PFSK-1 (cell line): ENCODE data around the gene IL6.

Source experiments
- POLR2AphosphoS5 ChIP-seq: IDR thresholded peaks from 2 replicates; pipeline ENCODE4 v1.6.1; 2012; ENCODE audit warnings: low read depth, mild to moderate bottlenecking, control low read depth, low read length, moderate library complexity
- REST ChIP-seq, 2 experiments: IDR thresholded peaks; 2 replicates each; pipeline versions ENCODE4 v1.6.1 to v1.8.0; 2011 to 2012; ENCODE audit warnings: low read depth in 2 of 2, low read length in 2 of 2, control low read depth in 1 of 2, inconsistent platforms in 1 of 2, mild to moderate bottlenecking in 1 of 2, moderate library complexity in 1 of 2; ENCODE audit not compliant: insufficient read depth in 1 of 2

DNA sequence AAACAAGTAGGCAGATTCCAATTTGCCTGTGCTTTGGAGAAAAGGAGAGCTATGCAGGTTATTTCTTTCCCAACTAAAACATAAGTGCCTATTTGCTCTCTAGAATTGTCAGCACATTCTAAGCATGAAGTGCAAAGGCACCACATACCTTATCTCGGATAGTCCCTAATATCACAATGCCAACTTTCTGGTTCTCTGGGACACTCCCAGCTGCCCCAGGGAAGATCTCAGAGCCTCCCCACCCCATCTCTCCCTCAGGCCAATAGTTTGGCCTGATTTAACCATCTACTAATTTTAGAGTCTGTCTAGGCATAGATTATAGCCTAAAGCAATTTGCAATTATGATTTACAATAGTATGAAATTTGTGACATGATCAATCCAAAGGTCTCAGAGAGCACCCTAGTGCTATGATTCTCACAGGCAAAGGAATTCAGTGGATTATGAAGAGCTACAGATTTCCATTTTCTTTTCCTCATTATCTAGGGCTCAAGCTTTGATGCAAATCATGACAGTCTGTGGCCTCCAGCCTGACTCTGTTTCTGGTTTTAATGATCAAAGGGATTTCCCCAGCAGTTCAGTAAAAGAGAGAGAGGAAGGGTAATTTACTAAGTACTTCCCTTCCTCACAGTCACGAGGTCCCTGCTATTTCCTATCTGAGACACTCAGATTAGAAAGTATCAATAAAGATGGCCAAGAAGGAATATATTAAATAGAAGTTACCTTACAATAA lies 29.0 kb upstream of the IL6 start:
- TF ChIP-seq POLR2AphosphoS5 (no peak), REST (IDR thresholded peaks at IDR 0.05; ENCODE audit: insufficient read depth in 1 of 2, low read depth in 2 of 2, low read length in 2 of 2) (no peak)
